ENCODE results near the gene KRTAP5-11. TPM values are rescaled to one million over a fixed set of nuclear protein-coding genes. Genes with fewer than 3 reads are reported as not detected.

The KRTAP5-11 gene
- polyA plus RNA-seq, 2 of the 4 experiments (the other 2 are of a cell fraction) = not detected

DNA sequence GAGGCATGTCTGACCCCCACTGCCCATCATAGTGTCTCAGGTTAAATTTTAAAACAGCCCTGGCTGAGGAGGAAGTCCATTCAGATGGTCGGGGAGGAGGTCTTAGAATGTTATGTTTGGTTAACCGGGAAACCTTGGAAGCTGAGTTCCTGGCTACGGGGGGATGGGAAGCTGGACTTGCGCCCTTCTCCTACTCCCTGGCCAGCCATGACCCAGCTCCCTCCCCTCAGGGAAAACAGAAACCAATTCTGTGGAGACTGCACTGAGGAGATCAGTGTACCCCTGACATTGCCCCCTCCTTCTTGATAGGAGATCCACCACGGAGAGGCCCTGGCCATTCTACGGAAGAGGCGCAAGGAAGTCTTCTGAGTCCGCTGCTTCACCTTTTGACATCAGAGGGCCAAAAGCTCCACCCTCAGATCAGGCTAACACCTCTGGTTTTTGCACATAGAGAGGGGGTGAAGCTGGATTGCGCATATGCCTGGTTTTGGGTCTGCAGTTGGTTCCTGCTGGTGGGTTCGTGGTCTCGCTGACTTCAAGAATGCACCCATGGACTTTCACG lies 37.2 kb downstream of the KRTAP5-11 start:
- no peak for ATAC-seq
- ChIA-PET POLR2A (no interaction called here), CTCF (interaction anchor here (1.2 to 1.5 kb wide), 3 partner anchors 18 to 35 kb away, joined by 3 to 9 read pairs (median 5); no protein-coding TSS in a partner anchor)
- Histone ChIP-seq H3K27ac (no peak overlapping the region), H3K4me2 (no peak overlapping the region), H3K9me3 (peaks cover 2% of the 10 kb centered on the region; the same call in 1 of the 3 replicates), H3K4me1 (no peaks in the 10 kb centered on the region), H3K4me3 (no peak overlapping the region)
- 72% methylated on average over 12 of the region's 12 CpGs for WGBS (ENCODE audit: missing lambda C conversion rate)
- TF ChIP-seq, protein P1, sequence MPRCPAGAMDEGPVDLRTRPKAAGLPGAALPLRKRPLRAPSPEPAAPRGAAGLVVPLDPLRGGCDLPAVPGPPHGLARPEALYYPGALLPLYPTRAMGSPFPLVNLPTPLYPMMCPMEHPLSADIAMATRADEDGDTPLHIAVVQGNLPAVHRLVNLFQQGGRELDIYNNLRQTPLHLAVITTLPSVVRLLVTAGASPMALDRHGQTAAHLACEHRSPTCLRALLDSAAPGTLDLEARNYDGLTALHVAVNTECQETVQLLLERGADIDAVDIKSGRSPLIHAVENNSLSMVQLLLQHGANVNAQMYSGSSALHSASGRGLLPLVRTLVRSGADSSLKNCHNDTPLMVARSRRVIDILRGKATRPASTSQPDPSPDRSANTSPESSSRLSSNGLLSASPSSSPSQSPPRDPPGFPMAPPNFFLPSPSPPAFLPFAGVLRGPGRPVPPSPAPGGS (IDR thresholded peaks at IDR 0.05) = no peak
- TF ChIP-seq, protein P2, sequence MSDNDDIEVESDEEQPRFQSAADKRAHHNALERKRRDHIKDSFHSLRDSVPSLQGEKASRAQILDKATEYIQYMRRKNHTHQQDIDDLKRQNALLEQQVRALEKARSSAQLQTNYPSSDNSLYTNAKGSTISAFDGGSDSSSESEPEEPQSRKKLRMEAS (IDR thresholded peaks at IDR 0.05) = no peak
- TF ChIP-seq EP300 (IDR thresholded peaks at IDR 0.05) (no peak), CBX2 (IDR thresholded peaks at IDR 0.05; ENCODE audit: borderline replicate concordance, low read depth) (no peak), RAD21 (conservative IDR thresholded peaks at IDR 0.05 in 1 of 2, IDR thresholded peaks at IDR 0.05 in 1 of 2) (no peak), FOSB (CRISPR knock-in tag; IDR thresholded peaks at IDR 0.05) (no peak), NFE2L2 (conservative IDR thresholded peaks at IDR 0.05; ENCODE audit: low read length) (no peak), ZSCAN20 (CRISPR knock-in tag; IDR thresholded peaks at IDR 0.05) (no peak)
- TF ChIP-seq, protein P3, sequence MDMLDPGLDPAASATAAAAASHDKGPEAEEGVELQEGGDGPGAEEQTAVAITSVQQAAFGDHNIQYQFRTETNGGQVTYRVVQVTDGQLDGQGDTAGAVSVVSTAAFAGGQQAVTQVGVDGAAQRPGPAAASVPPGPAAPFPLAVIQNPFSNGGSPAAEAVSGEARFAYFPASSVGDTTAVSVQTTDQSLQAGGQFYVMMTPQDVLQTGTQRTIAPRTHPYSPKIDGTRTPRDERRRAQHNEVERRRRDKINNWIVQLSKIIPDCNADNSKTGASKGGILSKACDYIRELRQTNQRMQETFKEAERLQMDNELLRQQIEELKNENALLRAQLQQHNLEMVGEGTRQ (IDR thresholded peaks at IDR 0.05) = no peak
- TF ChIP-seq, protein P4, sequence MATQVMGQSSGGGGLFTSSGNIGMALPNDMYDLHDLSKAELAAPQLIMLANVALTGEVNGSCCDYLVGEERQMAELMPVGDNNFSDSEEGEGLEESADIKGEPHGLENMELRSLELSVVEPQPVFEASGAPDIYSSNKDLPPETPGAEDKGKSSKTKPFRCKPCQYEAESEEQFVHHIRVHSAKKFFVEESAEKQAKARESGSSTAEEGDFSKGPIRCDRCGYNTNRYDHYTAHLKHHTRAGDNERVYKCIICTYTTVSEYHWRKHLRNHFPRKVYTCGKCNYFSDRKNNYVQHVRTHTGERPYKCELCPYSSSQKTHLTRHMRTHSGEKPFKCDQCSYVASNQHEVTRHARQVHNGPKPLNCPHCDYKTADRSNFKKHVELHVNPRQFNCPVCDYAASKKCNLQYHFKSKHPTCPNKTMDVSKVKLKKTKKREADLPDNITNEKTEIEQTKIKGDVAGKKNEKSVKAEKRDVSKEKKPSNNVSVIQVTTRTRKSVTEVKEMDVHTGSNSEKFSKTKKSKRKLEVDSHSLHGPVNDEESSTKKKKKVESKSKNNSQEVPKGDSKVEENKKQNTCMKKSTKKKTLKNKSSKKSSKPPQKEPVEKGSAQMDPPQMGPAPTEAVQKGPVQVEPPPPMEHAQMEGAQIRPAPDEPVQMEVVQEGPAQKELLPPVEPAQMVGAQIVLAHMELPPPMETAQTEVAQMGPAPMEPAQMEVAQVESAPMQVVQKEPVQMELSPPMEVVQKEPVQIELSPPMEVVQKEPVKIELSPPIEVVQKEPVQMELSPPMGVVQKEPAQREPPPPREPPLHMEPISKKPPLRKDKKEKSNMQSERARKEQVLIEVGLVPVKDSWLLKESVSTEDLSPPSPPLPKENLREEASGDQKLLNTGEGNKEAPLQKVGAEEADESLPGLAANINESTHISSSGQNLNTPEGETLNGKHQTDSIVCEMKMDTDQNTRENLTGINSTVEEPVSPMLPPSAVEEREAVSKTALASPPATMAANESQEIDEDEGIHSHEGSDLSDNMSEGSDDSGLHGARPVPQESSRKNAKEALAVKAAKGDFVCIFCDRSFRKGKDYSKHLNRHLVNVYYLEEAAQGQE (IDR thresholded peaks at IDR 0.05) = no peak
- TF ChIP-seq, protein P5, sequence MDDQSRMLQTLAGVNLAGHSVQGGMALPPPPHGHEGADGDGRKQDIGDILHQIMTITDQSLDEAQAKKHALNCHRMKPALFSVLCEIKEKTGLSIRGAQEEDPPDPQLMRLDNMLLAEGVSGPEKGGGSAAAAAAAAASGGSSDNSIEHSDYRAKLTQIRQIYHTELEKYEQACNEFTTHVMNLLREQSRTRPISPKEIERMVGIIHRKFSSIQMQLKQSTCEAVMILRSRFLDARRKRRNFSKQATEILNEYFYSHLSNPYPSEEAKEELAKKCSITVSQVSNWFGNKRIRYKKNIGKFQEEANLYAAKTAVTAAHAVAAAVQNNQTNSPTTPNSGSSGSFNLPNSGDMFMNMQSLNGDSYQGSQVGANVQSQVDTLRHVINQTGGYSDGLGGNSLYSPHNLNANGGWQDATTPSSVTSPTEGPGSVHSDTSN (IDR thresholded peaks at IDR 0.05) = no peak
- DNase-seq (ENCODE audit: low read depth in 1 of 2, low spot score in 1 of 2) = no peak
- FAIRE-seq = no peak

DNA sequence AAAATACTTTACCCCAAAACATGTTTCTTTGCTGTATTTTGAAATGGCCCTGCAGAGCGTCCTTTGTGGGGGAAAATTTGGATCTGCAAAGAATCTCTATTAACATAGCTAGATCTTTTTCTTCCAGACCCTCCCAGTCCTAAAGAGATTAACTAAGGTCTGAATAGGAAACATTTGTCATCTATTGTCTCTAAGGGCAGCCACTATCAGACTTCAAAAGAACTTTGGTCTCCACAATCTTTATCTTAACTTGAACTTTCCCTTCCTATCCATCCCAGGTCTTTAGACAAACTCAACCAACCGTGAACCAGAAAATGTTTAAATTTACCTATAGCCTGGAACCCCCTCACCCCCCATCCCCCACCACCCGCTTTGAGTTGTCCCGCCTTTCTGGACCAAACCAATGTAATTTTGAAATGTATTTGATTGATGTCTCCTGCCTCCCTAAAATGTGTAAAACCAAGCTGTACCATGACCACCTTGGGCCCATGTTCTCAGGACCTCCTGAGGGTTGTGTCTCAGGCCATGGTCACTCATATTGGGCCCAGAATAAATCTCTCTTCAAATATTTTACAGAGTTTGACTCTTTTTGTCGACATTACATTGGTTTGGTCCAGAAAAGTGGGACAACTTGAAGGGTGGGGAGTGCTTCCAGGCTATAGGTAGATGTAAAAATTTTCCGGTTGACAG lies 38.0 kb downstream of the KRTAP5-11 start:
- ATAC-seq (no peak), DNase-seq (ENCODE audit: low read depth in 1 of 2, low spot score in 1 of 2) (no peak), FAIRE-seq (no peak)
- ChIA-PET CTCF (interaction anchor here (1.4 to 1.5 kb wide), 2 partner anchors 19 to 36 kb away, joined by 5 to 9 read pairs; no protein-coding TSS in a partner anchor), POLR2A (no interaction called here)
- Histone ChIP-seq H3K4me3 (no peak overlapping the region), H3K27ac (no peak overlapping the region), H3K4me1 (no peaks in the 10 kb centered on the region), H3K9me3 (peaks cover 2% of the 10 kb centered on the region; the same call in 1 of the 3 replicates), H3K4me2 (no peak overlapping the region)
- 44% methylated on average over 6 of the region's 6 CpGs for WGBS (ENCODE audit: missing lambda C conversion rate)
- TF ChIP-seq, protein P6, sequence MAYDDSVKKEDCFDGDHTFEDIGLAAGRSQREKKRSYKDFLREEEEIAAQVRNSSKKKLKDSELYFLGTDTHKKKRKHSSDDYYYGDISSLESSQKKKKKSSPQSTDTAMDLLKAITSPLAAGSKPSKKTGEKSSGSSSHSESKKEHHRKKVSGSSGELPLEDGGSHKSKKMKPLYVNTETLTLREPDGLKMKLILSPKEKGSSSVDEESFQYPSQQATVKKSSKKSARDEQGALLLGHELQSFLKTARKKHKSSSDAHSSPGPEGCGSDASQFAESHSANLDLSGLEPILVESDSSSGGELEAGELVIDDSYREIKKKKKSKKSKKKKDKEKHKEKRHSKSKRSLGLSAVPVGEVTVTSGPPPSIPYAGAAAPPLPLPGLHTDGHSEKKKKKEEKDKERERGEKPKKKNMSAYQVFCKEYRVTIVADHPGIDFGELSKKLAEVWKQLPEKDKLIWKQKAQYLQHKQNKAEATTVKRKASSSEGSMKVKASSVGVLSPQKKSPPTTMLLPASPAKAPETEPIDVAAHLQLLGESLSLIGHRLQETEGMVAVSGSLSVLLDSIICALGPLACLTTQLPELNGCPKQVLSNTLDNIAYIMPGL (CRISPR knock-in tag; IDR thresholded peaks at IDR 0.05; ENCODE audit: borderline replicate concordance) = no peak
- TF ChIP-seq SREBF2 (IDR thresholded peaks at IDR 0.05) (no peak), RNF2 (IDR thresholded peaks at IDR 0.05; ENCODE audit: borderline replicate concordance, low read depth) (no peak), CBX2 (IDR thresholded peaks at IDR 0.05; ENCODE audit: borderline replicate concordance, low read depth) (no peak), CHD2 (IDR thresholded peaks at IDR 0.05; ENCODE audit: low read length, partially characterized antibody) (no peak), NR3C1 (IDR thresholded peaks at IDR 0.05) (no peak), HOXB13 (CRISPR knock-in tag; IDR thresholded peaks at IDR 0.05; ENCODE audit: low read depth) (no peak), PHF8 (IDR thresholded peaks at IDR 0.05; ENCODE audit: borderline replicate concordance, low read depth) (no peak), FOSL2 (IDR thresholded peaks at IDR 0.05) (no peak), FOSL2 (CRISPR knock-in tag; IDR thresholded peaks at IDR 0.05) (no peak), MAFK (IDR thresholded peaks at IDR 0.05; ENCODE audit: partially characterized antibody) (no peak), ESRRA (IDR thresholded peaks at IDR 0.05; ENCODE audit: borderline replicate concordance, low read length) (no peak)
- TF ChIP-seq, protein P7, sequence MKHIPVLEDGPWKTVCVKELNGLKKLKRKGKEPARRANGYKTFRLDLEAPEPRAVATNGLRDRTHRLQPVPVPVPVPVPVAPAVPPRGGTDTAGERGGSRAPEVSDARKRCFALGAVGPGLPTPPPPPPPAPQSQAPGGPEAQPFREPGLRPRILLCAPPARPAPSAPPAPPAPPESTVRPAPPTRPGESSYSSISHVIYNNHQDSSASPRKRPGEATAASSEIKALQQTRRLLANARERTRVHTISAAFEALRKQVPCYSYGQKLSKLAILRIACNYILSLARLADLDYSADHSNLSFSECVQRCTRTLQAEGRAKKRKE (CRISPR knock-in tag; IDR thresholded peaks at IDR 0.05; ENCODE audit: low read depth) = no peak
- TF ChIP-seq, protein P8, sequence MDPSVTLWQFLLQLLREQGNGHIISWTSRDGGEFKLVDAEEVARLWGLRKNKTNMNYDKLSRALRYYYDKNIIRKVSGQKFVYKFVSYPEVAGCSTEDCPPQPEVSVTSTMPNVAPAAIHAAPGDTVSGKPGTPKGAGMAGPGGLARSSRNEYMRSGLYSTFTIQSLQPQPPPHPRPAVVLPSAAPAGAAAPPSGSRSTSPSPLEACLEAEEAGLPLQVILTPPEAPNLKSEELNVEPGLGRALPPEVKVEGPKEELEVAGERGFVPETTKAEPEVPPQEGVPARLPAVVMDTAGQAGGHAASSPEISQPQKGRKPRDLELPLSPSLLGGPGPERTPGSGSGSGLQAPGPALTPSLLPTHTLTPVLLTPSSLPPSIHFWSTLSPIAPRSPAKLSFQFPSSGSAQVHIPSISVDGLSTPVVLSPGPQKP (IDR thresholded peaks at IDR 0.05; ENCODE audit: low read depth, low read length) = no peak

All from A549 (cell line).